Stimulated activated CD8-positive, alpha-beta memory T cell treated with anti-CD3 and anti-CD28 coated beads, Interleukin-7, amount 100 ng/mL, for 1 hour (primary cell): ENCODE data around the gene CNPY4.
A peak's percentile ranks its signal among the peaks of the same experiment; 100 is the strongest.

Source experiments
- DNase-seq, 2 donors: peaks; one replicate each; pipeline ENCODE4 v3.0.0-alpha.2; 2020; ENCODE audit warnings: low read depth in 2 of 2

The CNPY4 gene

DNA sequence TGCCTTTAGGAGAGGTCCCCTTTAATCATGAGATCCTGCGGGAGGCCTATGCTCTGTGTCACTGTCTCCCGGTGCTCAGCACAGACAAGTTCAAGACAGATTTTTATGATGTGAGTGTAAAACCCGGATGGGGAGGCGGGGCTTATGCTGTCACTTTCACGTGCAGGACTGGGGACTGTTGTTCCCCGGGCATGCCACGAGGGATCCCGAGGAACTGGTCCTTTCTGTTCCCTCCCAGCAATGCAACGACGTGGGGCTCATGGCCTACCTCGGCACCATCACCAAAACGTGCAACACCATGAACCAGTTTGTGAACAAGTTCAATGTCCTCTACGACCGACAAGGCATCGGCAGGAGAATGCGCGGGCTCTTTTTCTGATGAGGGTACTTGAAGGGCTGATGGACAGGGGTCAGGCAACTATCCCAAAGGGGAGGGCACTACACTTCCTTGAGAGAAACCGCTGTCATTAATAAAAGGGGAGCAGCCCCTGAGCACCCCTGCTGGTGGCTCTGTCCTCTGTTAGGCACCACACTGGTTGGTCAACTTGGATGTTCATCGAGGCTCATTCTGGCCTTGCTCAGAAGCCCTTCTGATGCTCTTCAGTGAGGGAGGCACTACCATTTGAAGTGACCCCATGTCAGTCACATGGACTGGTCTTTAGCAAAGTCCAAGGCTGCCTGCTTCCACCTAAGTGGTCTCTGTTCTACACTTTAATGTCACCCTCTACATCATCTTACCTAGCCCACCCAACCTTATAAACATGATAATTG, 27.8 kb upstream of the CNPY4 start:
- DNase-seq = no peak

DNA sequence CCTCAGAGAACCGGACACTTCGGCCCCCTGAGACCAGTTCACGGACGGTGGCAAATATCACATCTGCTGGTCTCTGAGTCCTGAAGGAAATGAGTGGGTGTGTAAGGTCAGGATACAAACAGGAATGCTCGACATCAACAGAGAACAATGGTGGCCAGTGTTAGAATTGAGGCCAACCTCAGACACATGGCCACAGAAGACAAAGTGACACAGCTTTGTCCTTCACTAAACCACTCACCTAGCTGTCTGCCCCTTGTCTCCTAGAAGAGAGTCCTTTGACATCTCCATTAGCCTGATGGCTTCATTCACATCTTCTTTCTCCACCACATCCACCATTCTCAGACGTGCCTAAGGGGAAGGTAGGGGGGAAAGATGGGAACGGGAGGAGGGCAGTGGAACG, 26.4 kb upstream of the CNPY4 start:
- DNase-seq = no peak

DNA sequence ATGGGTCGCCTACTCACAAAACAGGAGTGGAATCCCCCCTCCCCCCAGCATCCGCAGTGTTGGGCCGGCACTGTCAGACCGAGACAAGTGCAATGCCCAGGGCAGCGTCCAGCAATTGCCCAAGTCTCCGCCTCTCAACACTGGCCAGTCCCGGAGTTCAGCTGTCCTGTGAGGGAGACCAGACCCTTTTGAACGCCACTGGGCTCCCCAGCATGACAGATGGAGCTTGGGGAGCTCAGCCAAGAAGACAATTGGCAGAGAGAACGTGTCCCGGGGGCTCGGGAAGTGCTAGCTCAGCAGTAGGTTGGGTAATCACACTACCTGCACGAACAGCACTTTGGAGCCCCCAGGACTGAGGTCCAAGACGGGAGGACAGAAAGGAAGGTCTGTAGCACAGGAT, 25.9 kb upstream of the CNPY4 start:
- no peak for DNase-seq

DNA sequence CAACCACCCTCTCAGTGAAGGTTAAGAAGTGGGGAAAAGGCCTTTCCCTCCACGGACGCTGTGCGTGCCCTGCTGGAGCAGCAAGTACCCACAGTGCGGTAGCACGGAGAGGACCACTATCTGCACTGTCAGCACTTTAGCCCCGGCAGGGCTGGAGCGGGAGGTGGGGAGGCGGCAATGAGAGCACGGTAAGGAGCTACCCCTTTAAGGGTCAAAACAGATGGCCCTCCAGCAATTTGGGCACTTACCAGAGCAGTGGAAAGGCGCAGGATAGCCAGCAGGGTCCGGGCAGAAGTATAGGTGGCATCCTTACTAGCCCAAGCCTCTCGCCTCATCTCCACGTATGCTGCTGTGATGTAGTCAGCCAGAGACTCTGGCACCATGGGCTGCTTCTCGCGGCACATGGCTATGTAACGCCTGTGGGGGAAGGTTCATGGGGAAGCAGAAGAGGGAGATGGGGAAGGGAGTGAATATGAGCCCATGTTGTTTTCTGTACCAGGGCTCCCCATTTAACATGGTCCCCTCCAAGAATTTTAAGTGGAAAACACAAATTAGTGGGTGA, 25.4 kb upstream of the CNPY4 start:
- no peak for DNase-seq

DNA sequence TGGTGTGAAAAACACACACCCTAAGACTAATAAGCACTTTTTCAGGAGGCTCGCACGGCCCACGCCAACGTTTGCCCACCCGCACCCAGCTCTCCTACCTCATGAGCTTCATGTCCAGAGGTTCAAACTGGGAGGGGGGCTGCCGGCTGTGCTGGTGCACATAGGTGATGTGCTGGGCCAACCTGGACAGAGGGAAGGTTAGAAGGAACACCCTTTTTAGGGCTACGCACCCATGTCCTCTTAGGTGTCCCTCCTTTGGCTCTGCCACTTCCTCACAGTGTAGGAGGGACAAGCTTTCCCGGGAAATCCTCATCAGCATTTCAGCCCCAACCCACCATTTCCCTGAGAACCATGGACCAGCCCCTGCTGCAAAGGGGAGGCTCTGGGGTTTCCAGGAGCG, 24.1 kb upstream of the CNPY4 start:
- no peak for DNase-seq

DNA sequence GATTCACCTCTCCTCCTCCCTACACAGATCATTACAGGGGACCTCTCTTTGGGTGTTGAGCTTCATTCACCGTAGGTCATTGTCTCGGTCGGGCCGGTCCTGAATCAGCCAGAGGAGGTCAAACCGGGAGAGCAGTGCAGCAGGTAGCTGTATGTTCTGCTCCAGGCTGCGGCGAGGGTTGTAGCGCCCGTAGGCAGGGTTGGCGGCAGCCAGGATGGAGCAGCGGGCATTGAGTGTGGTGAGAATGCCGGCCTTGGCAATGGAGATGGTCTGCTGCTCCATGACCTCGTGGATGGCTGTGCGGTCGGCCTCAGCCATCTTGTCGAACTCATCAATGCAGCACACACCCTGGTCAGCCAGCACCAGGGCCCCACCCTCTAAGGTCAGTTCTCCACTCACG, 23.7 kb upstream of the CNPY4 start:
- no peak for DNase-seq

DNA sequence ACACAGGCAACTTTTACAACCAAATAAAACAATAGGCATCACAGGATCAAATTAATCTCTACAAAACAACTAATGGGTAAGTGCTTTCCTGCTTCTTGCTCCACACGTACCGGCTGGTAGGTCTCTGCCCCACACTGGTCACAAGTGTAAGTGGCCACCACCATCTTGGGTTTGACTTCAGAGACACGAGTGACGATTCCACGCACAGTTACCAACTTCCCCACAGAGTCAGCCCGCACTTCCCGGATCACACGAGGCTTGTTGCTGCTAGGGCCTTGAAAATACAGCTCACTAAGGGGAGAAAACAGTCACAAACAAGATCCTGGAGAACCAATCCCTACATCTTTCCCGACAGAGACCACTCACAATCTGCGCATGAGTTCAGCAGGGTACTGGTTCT, 20.5 kb upstream of the CNPY4 start:
- no peak for DNase-seq

DNA sequence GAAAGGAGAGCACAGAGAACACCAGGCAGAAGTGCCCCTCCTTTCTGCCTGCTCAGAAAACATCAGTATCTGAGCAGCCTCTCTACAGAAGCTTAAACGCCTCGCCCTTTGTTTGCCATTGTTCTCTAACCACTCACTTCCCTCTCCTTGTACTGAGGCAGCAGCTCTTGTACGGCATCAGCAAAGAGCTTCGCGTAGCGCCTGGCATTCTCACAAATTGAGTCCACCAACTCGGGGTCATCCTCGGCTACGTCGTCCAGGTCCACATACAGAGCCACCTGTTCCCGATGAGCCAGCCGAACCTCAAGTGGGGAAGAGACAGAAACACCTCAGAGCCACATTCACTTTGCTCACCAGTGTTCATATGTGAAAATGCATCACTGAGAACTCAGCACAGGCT, 20.0 kb upstream of the CNPY4 start:
- DNase-seq = no peak

DNA sequence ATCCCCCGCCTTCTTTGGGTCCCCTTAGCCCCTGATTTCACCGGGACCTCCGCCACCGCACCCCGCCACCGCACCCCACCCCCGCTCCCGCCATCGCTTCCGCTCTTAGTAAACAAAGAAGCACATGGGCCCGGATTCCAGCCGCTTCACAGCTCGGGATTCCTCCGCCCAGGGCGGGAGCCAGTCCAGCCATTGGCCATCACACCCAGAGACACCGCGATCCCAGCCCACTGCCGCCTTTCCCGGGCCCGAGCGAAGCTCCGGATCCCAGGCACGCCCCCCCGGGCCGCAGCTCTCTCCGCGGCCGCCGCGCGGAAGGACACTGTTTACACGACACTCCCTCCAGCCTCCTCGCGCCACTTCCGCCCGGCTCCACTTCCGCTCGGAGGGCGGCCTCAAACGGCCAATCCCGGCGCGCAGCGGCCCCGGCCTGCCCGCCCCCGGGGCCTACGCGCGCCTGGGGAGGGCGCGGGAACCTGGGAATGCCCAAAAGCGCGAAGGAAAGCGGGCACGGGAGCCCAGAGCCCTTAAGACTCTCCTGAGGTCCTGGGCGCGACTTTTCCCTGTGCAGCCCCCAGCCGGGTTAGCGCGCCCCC, 18.9 kb upstream of the CNPY4 start:
- DNase-seq = peak; percentile 63 to 64

DNA sequence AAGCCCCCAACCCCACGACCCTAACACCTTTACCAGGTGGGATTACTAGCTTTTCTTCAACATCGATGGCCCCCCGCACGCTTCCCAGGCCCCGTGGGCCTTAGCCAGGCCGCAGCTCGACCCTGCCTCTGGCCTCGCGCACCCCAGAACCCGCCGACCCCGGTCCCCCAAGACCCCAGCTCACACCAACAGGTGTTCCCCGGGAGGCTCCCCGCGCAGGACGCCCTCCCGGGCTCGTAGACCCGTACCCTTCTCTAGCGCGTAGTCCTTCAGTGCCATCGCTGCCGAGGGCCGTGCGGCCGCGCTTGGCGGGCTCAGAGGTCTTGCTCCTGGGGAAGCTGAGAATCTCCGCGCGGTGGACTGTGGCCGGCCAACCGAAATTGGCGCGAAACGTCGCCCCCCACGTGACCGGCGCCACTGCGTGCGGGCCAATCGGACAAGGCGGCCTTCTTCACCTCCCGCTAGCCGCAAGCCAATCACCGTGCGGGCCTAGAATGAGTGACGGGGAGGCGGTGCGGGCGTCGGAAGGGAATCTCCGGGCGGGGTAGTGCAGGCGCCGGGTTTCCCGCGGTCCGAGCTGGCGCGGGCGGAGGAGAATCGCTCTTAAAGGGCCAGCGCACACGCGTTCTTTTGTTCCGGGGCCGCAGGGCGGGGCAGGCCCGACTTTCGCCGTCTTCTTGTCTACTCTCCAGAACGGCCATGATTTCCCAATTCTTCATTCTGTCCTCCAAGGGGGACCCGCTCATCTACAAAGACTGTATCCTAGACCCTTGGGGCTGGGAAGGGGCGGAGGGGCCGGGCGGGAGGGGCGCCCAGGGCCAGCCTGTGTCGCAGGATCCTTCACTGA, 18.2 kb upstream of the CNPY4 start, which contains the start of the genes AP4M1 and MCM7:
Gene AP4M1, plus strand, starts transcription at position 628 of the 847 bp plus-strand sequence. Its CDS starts 72 bp downstream, at position 700.
Gene MCM7, minus strand, starts transcription at position 382 of the 847 bp plus-strand sequence. Its CDS starts 103 bp downstream, at position 279.
- peak; percentile 92 to 93 for DNase-seq

DNA sequence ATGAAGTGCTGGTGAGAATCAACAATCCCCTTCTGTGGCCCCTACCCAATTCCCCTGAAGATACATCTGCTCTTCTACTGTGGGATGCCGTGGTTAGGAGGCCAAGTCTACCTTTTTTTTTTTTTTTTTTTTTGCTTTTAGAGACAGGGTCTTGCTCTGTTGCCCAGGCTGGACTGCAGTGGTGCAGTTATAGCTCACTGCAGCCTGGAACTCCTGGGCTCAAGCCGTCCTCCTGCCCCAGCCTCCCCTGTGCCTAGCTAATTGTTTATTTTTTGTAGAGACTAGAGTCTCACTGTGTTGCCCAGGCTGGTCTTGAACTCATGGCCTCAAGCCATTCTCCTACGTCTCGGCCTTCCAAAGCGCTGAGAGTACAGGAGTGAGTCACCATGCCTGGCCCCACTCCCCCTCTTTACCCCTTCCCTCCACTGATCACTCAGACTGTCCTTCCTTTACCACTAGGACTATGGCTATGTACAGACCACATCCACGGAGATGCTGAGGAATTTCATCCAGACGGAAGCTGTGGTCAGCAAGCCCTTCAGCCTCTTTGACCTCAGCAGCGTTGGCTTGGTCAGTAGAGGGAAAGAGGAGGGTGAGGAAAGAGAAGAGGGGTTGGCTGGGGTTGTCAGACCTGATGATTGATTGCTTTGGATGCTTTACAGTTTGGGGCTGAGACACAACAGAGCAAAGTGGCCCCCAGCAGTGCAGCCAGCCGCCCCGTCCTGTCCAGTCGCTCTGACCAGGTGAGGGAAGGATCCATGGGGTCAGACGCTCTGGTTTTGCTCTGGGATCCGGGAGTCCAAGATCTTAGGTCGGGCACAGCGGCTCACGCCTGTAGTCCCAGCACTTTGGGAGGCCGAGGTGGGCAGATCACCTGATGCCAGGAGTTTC, 16.2 kb upstream of the CNPY4 start:
- no peak for DNase-seq

DNA sequence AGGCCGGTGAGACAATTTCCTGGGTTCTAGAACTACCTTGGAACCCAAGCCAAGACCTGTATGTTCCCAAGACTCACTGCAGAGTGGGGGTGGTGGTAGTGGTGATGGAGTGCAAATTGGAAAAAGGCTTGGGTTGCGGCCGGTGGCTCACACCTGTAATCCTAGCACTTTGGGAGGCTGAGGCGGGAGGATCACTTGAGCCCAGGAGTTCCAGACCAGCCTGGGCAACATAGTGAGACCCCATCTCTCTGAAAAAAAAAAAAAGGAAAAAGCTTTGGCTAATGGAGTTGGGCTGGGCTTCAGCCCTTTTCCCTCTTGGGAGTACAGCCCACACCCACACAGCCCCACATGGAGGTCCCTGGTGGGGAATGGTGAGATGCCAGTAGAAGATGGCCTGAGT, 13.9 kb upstream of the CNPY4 start:
- DNase-seq = no peak

DNA sequence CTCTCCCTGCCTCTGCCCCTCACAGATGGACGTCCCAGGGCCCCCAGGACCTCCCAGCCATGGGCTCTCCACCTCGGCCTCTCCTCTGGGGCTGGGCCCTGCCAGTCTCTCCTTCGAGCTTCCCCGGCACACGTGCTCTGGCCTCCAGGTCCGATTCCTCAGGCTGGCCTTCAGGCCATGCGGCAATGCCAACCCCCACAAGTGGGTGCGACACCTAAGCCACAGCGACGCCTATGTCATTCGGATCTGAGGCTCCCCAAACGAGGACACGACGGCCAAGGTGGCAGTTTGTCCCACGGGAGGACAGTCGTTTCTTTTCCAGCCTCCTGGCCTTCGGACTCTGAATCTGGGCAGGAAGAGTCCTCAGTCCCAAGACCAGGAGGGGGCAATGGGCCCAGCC, 12.8 kb upstream of the CNPY4 start:
- no peak for DNase-seq

DNA sequence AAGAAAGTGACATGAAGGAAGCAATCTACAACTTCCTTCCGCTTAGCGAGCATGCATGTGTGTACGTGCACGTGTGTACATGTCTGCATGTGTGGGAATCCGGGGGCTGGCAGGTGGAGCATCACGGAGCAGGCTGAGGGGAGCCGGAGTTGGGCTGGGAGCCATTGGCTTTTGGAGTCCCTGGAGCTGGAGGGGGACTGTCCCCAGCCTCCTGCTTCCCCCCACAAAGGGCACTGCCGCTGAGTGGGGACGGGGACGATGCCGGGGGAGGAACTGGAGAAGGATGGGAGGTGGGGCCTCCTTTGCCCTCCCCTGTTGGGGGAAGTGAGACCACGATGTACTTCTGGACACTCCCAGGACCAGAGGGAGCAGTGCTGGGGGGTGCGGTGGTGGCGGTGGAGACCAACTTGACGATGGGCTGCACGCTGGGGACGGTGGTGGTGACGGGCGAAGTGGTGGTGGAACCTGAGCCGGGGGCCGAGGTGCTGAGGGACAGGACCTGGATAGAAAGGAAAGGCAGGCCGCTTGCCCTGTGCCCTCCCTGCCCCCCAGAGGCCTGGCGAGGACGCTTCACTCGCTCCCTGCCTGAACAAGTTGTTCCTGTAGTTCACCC, 12.2 kb upstream of the CNPY4 start:
- DNase-seq = no peak

DNA sequence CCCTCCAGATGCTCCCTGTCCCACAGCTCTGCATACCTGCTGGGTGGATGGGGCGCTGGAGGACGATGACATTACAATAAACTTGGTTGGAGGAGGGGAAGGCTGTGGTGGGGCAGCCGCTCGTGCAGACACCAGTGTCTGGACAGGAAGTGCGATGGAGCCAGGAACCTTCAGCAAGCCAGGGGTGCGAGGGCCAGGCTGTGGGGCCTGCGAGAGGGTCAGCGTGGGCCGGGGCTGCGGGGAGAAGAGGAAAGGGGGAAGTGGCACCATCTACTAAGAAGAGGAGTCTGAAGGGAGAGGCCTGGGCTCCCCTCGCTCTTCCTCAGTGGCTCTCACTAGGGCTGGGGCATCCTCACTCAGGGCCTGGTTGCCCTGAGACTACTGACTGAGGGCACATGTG, 11.5 kb upstream of the CNPY4 start:
- DNase-seq = no peak

DNA sequence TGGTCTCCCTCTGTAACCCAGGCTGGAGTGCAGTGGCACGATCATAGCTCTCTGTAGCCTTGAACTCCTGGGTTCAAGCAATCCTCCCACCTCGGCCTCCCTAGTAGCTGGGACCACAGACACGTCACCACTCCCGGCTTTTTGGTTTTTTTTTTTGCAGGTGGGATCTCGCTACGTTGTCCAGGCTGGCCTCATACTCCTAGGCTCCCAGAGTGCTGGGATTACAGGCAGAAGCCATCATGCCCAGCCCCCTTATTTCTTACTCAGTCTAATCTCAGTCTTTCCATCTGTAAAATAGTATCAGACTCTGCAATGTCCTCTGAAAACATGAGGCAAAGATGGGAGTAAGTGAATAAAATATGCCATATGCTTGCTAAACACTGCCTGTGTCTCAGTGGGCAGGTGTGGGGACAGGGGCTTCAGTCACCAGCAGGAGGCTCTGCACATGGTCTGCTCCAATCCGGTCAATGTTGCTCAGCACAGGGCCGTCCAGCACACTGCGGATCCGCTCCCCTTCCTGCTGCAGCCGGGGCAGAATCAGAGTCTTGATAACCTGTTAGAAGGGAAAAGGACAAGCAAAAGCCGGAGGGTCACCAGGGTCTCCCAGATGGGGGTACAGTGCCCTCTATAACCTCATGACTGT, 9.8 kb upstream of the CNPY4 start:
- DNase-seq = no peak

DNA sequence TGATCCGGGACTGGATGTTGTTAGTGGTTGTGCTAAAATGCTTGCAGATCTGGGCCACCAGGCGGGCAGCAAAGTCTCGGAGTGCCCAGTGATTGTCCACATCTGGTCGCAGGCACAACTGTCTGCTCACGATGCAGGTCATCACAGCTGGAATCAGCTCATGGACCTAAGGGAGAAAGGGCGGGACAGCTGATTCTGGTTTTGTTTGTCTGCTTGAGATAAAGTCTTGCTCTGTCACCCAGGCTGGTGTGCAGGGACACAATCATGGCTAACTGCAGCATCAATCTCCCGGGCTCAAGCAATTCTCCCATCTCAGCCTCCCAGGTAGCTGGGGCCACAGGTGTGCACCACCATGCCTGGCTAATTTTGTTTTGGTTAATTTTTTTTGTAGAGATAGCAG, 8.3 kb upstream of the CNPY4 start:
- DNase-seq = no peak

DNA sequence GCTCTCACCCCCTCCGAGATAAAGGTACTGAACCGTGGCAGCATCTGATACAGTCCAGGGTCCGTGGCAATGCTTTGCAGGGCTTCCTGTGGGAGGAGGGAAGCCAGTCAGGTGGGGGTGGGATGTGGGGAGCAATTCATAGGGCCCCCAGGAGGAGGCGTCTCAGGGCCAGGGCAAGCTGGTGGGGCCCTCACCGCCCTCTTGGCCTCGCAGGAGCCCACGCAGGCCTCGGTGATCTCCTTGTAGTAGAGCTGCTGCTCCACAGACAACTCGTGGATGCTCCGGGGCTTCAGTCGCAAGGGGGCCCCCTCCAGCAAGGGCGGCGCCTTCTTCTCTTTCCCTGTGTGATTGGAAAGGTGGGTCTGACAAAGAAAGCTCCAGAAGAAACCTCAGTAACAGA, 7.5 kb upstream of the CNPY4 start:
- no peak for DNase-seq

DNA sequence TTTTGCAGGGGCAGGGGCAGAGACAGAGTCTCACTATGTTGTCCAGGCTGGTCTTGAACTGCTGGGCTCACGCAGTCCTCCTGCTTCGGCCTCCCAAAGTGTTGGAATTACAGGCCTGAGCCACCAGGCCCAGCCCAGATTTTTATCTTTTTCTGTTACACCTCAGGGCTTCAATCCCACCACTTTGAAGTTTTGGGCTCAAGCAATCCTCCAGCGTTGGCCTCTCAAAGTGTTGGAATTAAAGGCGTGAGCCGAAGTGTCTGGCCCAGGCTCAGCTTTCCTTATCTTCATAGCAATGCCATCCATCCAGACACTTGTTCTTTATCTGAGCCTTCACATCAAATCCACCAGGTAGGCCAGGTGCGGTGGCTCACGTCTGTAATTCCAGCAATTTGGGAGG, 4.4 kb upstream of the CNPY4 start:
- no peak for DNase-seq

DNA sequence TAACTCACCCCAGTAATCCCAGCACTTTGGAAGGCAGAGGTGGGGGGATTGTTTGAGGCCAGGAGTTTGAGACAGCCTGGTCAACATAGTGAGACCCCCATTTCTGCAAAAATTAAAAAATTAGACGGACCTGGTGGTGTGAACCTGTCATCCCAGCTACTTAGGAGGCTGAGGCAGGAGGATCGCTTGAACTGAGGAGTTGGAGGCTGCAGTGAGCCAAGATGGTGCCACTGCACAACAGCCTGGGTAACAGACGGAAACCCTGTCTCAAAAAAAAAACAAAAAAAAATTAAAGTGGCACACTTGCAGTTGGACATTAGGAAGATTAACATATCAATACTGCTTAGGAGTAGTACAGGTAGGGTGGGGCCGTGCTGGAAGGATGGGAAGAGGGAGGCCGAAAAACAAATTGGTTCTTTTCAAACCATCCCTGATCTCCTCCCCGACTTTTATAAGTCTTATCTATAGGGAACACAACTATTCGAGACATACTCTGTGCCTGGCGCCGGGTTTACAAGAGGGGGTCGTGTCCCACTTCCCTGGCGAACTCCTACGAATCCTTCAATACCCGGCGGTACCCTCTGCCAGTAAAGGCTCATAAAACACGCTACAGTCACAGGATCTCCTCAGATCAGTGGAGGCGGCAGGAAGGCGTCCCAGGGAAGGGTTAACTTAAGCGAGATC, 904 bp upstream of the CNPY4 start:
- DNase-seq = no peak
